Gastrocnemius medialis (tissue), 4 donors: ENCODE data around the gene INPP5A. TPM values are rescaled to one million over a fixed set of nuclear protein-coding genes. Genes with fewer than 3 reads are reported as not detected.

Source experiments
- ATAC-seq, 2 donors: fragments of 150-250 bp; one replicate each; pipeline ENCODE4 v1.9.1; 2016
- DNase-seq, 2 donors: peaks; one replicate each; pipeline ENCODE4 v3.0.0-alpha.2; 2019
- H3K27ac ChIP-seq, 4 donors: fragments of 200-600 bp; sonication (generic); 1 replicate in 1 of 4; 2 replicates in 3 of 4; pipeline ENCODE4 v1.5.1; 2016 to 2018; ENCODE audit warnings: mild to moderate bottlenecking in 2 of 4, moderate library complexity in 1 of 4
- H3K27me3 ChIP-seq, 3 donors: fragments of 200-600 bp; sonication (generic) in 2 of 3; 1 replicate in 1 of 3; 2 replicates in 2 of 3; pipeline versions ENCODE4 v1.5.1 to v1.6.0; 2016 to 2019; ENCODE audit warnings: mild to moderate bottlenecking in 1 of 3, moderate library complexity in 1 of 3
- H3K36me3 ChIP-seq, 2 donors: fragments of 200-600 bp; sonication (generic) in 1 of 2; one replicate each; pipeline ENCODE4 v1.5.1; 2017 to 2018
- H3K4me1 ChIP-seq, 2 donors: fragments of 200-600 bp; sonication (generic) in 1 of 2; one replicate each; pipeline ENCODE4 v1.5.1; 2016 to 2017; ENCODE audit warnings: mild to moderate bottlenecking in 2 of 2
- H3K4me3 ChIP-seq, 4 donors: fragments of 200-600 bp; sonication (generic) in 3 of 4; 1 replicate in 1 of 4; 2 replicates in 3 of 4; pipeline ENCODE4 v1.5.1; 2016 to 2019; ENCODE audit warnings: mild to moderate bottlenecking in 2 of 4
- H3K9me3 ChIP-seq, 3 donors: fragments of 200-600 bp; sonication (generic) in 2 of 3; 1 replicate in 1 of 3; 2 replicates in 2 of 3; pipeline ENCODE4 v1.5.1; 2016 to 2019
- CTCF ChIP-seq, 5 experiments: fragments of 450-650 bp in 3 of 5; fragments of 200-600 bp in 2 of 5; sonication (generic) in 2 of 5; IDR thresholded peaks in 4 of 5; conservative IDR thresholded peaks in 1 of 5; 1 replicate in 4 of 5; 2 replicates in 1 of 5; pipeline ENCODE4 v1.5.1; 2016 to 2019; ENCODE audit warnings: antibody characterized with exemption in 5 of 5, mild to moderate bottlenecking in 3 of 5, moderate library complexity in 3 of 5
- POLR2A ChIP-seq, 2 donors: fragments of 450-650 bp; IDR thresholded peaks; one replicate each; pipeline ENCODE4 v1.6.1; 2017; ENCODE audit warnings: antibody characterized with exemption in 2 of 2, mild to moderate bottlenecking in 2 of 2, moderate library complexity in 2 of 2
- in situ Hi-C, 4 donors: fragments of 200-750 bp; cut with MboI; loops; one replicate each; pipeline versions ENCODE4 v1.15.0 to v1.8.0; 2017; ENCODE audit warnings: low sequenced_read_pairs in 4 of 4
- intact Hi-C: fragments of 100-400 bp; cut with DNase I; formaldehyde crosslinking; loops from one replicate; pipeline ENCODE4 v1.15.1; 2023; ENCODE audit warnings: low total_unique reads
- total RNA-seq, 4 donors: library from RNA; depleted of rRNA; stranded (reverse); fragments of >200 nt; gene quantifications; one replicate each; pipeline versions ENCODE4 v1.1.0 to v1.2.3, GENCODE V29; 2016

INPP5A gene
- total RNA-seq, 4 donors from 2014 or later, result 74.9 to 107 (median 92.4) TPM

GRCh38 chr10:132496360-132497062 lies 41.1 kb upstream of the INPP5A start:
- Histone ChIP-seq H3K9me3 (no peaks in the 10 kb centered on the region), H3K4me3 (no peak overlapping the region), H3K27me3 (no peaks in the 10 kb centered on the region), H3K36me3 (no peaks in the 10 kb centered on the region), H3K27ac (peak overlapping the region; percentile 34 to 70 (median 54)), H3K4me1 (peaks cover 41 to 44% of the 10 kb centered on the region in 2 donors)
- TF ChIP-seq CTCF (IDR thresholded peaks at IDR 0.05 in 4 of 5, conservative IDR thresholded peaks at IDR 0.05 in 1 of 5) (no peak), POLR2A (IDR thresholded peaks at IDR 0.05) (peak in 1 of 2 donors; percentile 21)
- in situ Hi-C loops (no loop called here), intact Hi-C loops (no loop called here)
- ATAC-seq (peak; percentile 44 to 66), DNase-seq (peak in 1 of 2 donors; percentile 53)

GRCh38 chr10:132497063-132497680 lies 40.4 kb upstream of the INPP5A start:
- peaks cover 41 to 44% of the 10 kb centered on the region in 2 donors for H3K4me1 ChIP-seq
- H3K4me3 ChIP-seq, result no peak overlapping the region
- DNase-seq (peak in 1 of 2 donors; percentile 68), ATAC-seq (peak; percentile 45)
- no peaks in the 10 kb centered on the region for H3K9me3 ChIP-seq
- in situ Hi-C loops, result no loop called here
- intact Hi-C loops, result no loop called here
- H3K27me3 ChIP-seq, result no peaks in the 10 kb centered on the region
- H3K36me3 ChIP-seq, result no peaks in the 10 kb centered on the region
- TF ChIP-seq CTCF (IDR thresholded peaks at IDR 0.05 in 4 of 5, conservative IDR thresholded peaks at IDR 0.05 in 1 of 5), result no peak
- no peak for TF ChIP-seq POLR2A (IDR thresholded peaks at IDR 0.05)
- peak overlapping the region; percentile 34 to 70 (median 54) for H3K27ac ChIP-seq

GRCh38 chr10:132497861-132498561 lies 39.6 kb upstream of the INPP5A start:
- no peaks in the 10 kb centered on the region for H3K27me3 ChIP-seq
- TF ChIP-seq CTCF (IDR thresholded peaks at IDR 0.05 in 4 of 5, conservative IDR thresholded peaks at IDR 0.05 in 1 of 5) (no peak), POLR2A (IDR thresholded peaks at IDR 0.05) (no peak)
- in situ Hi-C loops (no loop called here), intact Hi-C loops (no loop called here)
- no peak overlapping the region for H3K4me3 ChIP-seq
- H3K27ac ChIP-seq, result peak overlapping the region in 3 of 4 donors; percentile 55 to 74 (median 70)
- H3K36me3 ChIP-seq, result no peaks in the 10 kb centered on the region
- no peak for ATAC-seq
- no peaks in the 10 kb centered on the region for H3K9me3 ChIP-seq
- peaks cover 41 to 44% of the 10 kb centered on the region in 2 donors for H3K4me1 ChIP-seq
- DNase-seq, result peak in 1 of 2 donors; percentile 4

GRCh38 chr10:132498562-132499366 lies 38.8 kb upstream of the INPP5A start:
- in situ Hi-C loops, result no loop called here
- DNase-seq, result peak; percentile 71 to 81

More at GRCh38 chr10:132498562-132499366, 38.8 kb upstream of the INPP5A start:
- peak; percentile 82 to 87 for ATAC-seq
- Histone ChIP-seq H3K4me1 (peaks cover 41 to 44% of the 10 kb centered on the region in 2 donors), H3K27me3 (no peaks in the 10 kb centered on the region), H3K27ac (peak overlapping the region; percentile 3 to 74 (median 58)), H3K9me3 (no peaks in the 10 kb centered on the region), H3K4me3 (no peak overlapping the region), H3K36me3 (no peaks in the 10 kb centered on the region)
- TF ChIP-seq CTCF (IDR thresholded peaks at IDR 0.05 in 4 of 5, conservative IDR thresholded peaks at IDR 0.05 in 1 of 5) (no peak), POLR2A (IDR thresholded peaks at IDR 0.05) (no peak)
- intact Hi-C loops, result no loop called here
